Peyer's patch (tissue), 4 donors: ENCODE measurements around the gene C3orf80. TPM values are rescaled to one million over a fixed set of nuclear protein-coding genes. Genes with fewer than 3 reads are reported as not detected.
A peak's percentile ranks its signal among the peaks of the same experiment; 100 is the strongest.
"Not testable (repeated sequence)": the region's sequence is repeated elsewhere in the genome, so short reads cannot be mapped to it uniquely, and the experiment has no call there.

Experiments used
- DNase-seq, 3 donors: peaks; one replicate each; pipeline ENCODE4 v3.0.0-alpha.2; 2017 to 2019
- H3K27ac ChIP-seq, 4 donors: fragments of 200-600 bp; sonication (generic); one replicate each; pipeline ENCODE4 v1.5.1; 2016 to 2019
- H3K27me3 ChIP-seq, 2 donors: fragments of 200-600 bp; sonication (generic); one replicate each; pipeline ENCODE4 v1.5.1; 2019
- H3K36me3 ChIP-seq, 3 donors: fragments of 200-600 bp; sonication (generic); one replicate each; pipeline ENCODE4 v1.5.1; 2016 to 2019
- H3K4me1 ChIP-seq, 4 donors: fragments of 200-600 bp; sonication (generic); one replicate each; pipeline ENCODE4 v1.5.1; 2016 to 2019
- H3K4me3 ChIP-seq, 4 donors: fragments of 200-600 bp; sonication (generic); 1 replicate in 3 of 4; 2 replicates in 1 of 4; pipeline ENCODE4 v1.5.1; 2016 to 2019; ENCODE audit warnings: mild to moderate bottlenecking in 1 of 4
- H3K9me3 ChIP-seq, 4 donors: fragments of 200-600 bp; sonication (generic); one replicate each; pipeline ENCODE4 v1.5.1; 2016 to 2019; ENCODE audit warnings: mild to moderate bottlenecking in 1 of 4
- CTCF ChIP-seq, 6 experiments: fragments of 450-650 bp in 4 of 6; fragments of 200-600 bp in 2 of 6; sonication (generic) in 1 of 6; IDR thresholded peaks; one replicate each; pipeline ENCODE4 v1.5.1; 2017 to 2019; ENCODE audit warnings: antibody characterized with exemption in 6 of 6, mild to moderate bottlenecking in 3 of 6, moderate library complexity in 1 of 6
- POLR2A ChIP-seq, 2 donors: fragments of 450-650 bp; IDR thresholded peaks; one replicate each; pipeline ENCODE4 v1.5.1; 2017; ENCODE audit warnings: antibody characterized with exemption in 2 of 2, mild to moderate bottlenecking in 2 of 2, moderate library complexity in 2 of 2
- total RNA-seq, 4 donors: library from RNA; depleted of rRNA; stranded (reverse); fragments of >200 nt; gene quantifications; one replicate each; pipeline ENCODE4 v1.1.0, GENCODE V29; 2016

Gene C3orf80
- total RNA-seq, 4 donors from 2014 or later, result 0.57 to 0.88 TPM; not detected in 2

- Histone ChIP-seq H3K4me3 (peak overlapping the region; percentile 36 to 67 (median 58)), H3K27ac (no peak overlapping the region), H3K27me3 (peaks cover 0 to 23% of the 10 kb centered on the region in 2 donors), H3K36me3 (no peaks in the 10 kb centered on the region), H3K9me3 (no peaks in the 10 kb centered on the region), H3K4me1 (peaks cover 5 to 22% (median 11%) of the 10 kb centered on the region in 4 donors)
- TF ChIP-seq POLR2A (IDR thresholded peaks at IDR 0.05) (no peak), CTCF (IDR thresholded peaks at IDR 0.05) (no peak)
- DNase-seq, result no peak
Observed at GRCh38 chr3:160226026-160226907, 1.0 kb downstream of the C3orf80 start.

- Histone ChIP-seq H3K27me3 (peaks cover 0 to 23% of the 10 kb centered on the region in 2 donors), H3K36me3 (no peaks in the 10 kb centered on the region), H3K27ac (no peak overlapping the region), H3K4me3 (no peak overlapping the region), H3K9me3 (no peaks in the 10 kb centered on the region), H3K4me1 (peaks cover 5 to 22% (median 11%) of the 10 kb centered on the region in 4 donors)
- no peak for DNase-seq
- TF ChIP-seq POLR2A (IDR thresholded peaks at IDR 0.05), result no peak
- TF ChIP-seq CTCF (IDR thresholded peaks at IDR 0.05), result no peak
Observed at GRCh38 chr3:160227419-160227818, 2.2 kb downstream of the C3orf80 start.

- DNase-seq, result no peak
- no peak overlapping the region for H3K4me3 ChIP-seq
- TF ChIP-seq POLR2A (IDR thresholded peaks at IDR 0.05), result no peak
- no peak for TF ChIP-seq CTCF (IDR thresholded peaks at IDR 0.05)
- H3K9me3 ChIP-seq, result no peaks in the 10 kb centered on the region
- no peaks in the 10 kb centered on the region for H3K4me1 ChIP-seq
- peaks cover 0 to under 1% of the 10 kb centered on the region in 2 donors for H3K27me3 ChIP-seq
- no peaks in the 10 kb centered on the region for H3K36me3 ChIP-seq
- H3K27ac ChIP-seq, result no peak overlapping the region
Observed at GRCh38 chr3:160232014-160232413, 6.8 kb downstream of the C3orf80 start.

- H3K36me3 ChIP-seq, H3K9me3 ChIP-seq, H3K27ac ChIP-seq, H3K4me3 ChIP-seq, DNase-seq, H3K27me3 ChIP-seq, H3K4me1 ChIP-seq: not testable (repeated sequence)
Observed at GRCh38 chr3:160240719-160241118, 15.5 kb downstream of the C3orf80 start.

- Histone ChIP-seq H3K36me3 (no peaks in the 10 kb centered on the region), H3K9me3 (no peaks in the 10 kb centered on the region), H3K4me1 (no peaks in the 10 kb centered on the region), H3K27ac (no peak overlapping the region), H3K27me3 (no peaks in the 10 kb centered on the region), H3K4me3 (no peak overlapping the region)
- DNase-seq, result no peak
- no peak for TF ChIP-seq CTCF (IDR thresholded peaks at IDR 0.05)
- TF ChIP-seq POLR2A (IDR thresholded peaks at IDR 0.05), result no peak
Observed at GRCh38 chr3:160245261-160245800, 20.1 kb downstream of the C3orf80 start.

- Histone ChIP-seq H3K27me3 (no peaks in the 10 kb centered on the region), H3K36me3 (no peaks in the 10 kb centered on the region), H3K9me3 (no peaks in the 10 kb centered on the region), H3K4me1 (no peaks in the 10 kb centered on the region), H3K4me3 (no peak overlapping the region), H3K27ac (no peak overlapping the region)
- TF ChIP-seq POLR2A (IDR thresholded peaks at IDR 0.05) (no peak), CTCF (IDR thresholded peaks at IDR 0.05) (no peak)
- no peak for DNase-seq
Observed at GRCh38 chr3:160247766-160248165, 22.5 kb downstream of the C3orf80 start.
